Measurements from ENCODE around the gene GHITM.
"Not testable (repeated sequence)": the region's sequence is repeated elsewhere in the genome, so short reads cannot be mapped to it uniquely, and the experiment has no call there.

Gene GHITM

DNA sequence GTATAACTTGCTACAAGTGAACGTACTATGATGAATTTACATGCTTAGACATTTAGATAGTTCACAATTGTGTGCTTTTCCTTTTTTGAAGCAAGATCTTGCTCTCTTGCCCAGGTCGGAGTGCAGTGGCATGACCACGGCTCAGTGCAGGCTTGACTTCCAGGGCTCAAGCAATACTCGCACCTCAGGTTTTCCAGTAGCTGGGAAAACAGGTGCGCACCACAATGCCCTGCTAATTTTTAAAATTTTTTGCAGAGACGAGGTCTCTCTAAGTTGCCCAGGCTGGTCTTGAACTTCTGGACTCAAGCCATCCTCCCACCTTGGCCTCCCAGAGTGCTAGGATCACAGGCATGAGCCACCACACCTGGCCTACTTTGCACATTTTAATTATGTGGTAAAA, 36.1 kb downstream of the GHITM start:
- DNase-seq (ENCODE audit: low read depth in 1 of 2, low spot score in 1 of 2), result no peak

DNA sequence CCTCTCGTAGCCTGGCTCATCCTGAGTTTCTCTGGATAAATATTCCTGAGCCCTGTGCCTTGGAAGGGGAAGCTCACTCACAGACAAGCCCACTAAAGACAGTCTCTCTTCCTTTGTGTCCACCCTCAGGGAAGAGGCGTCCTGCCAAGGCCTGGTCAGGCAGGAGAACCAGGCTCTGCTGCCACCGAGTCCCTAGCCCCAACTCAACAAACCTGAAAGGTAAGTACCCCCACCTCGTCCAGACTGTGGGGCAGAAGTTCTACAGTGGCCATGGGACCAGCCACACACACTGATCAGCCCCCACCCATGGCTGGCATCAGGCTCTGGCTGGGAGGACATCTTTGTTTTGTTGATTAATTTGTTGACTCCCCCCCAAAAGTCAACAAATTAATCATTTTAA, 37.0 kb downstream of the GHITM start:
- DNase-seq (ENCODE audit: low read depth in 1 of 2, low spot score in 1 of 2), result no peak

DNA sequence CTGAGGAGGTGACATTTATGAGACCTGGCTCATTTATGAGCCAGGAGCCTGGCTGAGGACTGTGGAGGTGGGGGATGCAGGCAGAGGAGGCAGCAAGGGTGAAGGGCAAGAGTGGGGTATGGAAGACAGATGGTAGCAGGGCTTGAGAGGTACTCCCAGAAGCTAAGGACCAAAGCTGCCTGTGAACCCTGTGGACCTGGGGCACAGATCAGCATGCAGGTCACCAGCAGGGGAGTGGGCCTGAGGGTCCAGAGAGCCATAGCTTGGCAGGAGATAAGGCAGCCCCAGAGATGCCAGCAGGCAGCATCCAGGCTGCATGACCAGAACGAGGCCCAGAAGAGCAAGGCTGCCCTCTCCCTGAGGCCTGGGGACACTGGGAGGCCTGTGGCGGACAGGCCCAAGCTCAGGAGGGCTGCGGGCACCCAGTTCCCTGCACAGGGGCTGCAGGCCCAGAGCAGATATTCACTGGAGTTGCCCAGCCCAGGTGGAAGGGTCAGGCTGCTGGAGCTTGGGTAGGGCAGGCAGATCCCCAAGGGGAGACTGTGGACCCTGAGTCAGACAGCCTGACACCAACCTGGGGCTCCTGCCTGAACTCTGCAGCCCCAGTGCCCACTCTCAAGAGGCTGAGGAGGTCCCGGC, 37.6 kb downstream of the GHITM start:
- no peak for DNase-seq (ENCODE audit: low read depth in 1 of 2, low spot score in 1 of 2)

DNA sequence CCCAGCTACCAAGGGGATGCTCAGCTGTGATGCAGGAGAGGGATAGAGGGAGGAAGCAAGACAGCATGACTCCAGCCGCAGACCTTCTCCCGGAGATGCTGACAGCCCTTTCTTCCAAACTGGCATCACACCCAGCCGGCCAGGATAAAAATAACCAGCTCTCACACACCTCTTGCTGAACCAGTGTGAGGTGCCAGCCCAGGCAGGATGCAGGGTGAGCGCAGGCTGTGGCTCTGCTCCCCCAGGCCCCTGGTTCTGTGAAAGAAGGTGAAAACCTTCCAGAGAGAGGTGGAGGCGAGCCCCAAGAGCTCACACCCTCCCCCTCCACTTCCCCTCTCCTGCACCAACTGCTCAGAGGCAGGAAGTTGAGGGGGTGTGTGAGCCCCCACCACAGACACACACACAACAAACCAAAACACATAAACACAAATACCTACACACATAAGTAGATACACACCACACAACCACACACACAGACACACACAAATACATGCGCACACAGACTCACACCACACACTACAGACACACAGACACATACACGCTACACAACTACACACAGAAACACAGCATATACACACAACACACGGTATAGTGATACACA, 38.3 kb downstream of the GHITM start:
- DNase-seq (ENCODE audit: low read depth in 1 of 2, low spot score in 1 of 2), result no peak

DNA sequence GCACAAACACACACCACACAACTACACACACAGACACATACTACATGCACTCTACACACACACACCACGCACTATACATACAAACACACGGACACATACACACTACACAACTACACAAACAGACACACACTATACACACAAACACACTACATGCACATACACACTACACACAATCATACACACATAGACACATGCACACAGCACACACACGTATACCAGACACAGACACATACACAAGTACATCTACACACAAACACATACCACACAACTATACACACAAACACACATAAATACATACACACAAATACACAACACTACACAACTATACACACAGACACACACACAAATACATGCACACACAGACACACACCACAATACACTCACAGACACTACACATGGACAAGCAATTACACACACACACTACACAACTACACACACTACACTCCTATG, 38.9 kb downstream of the GHITM start:
- DNase-seq (ENCODE audit: low read depth in 1 of 2, low spot score in 1 of 2), result no peak

DNA sequence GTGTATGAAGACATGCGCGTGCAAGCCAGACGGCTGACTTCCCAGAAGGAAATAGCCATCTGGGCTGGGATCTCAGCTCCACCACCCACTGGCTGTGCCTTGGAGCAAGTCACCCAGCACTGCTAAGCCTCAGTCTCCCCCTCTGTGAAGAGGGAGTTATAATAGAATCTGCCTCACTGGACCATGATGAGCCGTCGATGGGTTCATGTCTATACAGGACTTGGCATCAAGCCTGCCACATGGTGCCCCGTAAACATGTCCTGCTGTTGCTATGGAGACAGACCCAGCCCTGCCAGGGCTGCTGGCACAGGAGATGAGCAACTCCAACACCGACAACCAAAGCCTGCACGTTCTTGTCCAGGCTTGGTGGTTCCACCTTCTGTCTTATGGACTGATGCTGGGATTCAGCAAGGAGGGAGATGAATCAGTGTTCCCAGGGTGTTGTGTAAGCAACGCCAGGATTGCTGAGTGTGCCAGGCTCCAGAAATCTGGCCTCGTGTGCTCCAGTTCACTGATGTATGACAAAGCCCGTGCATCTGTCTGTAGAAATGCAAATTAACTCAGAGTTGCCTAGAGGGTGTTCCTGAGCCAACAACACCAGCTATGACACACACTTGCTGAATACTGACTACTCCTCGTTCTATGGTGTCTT, 39.9 kb downstream of the GHITM start:
- DNase-seq (ENCODE audit: low read depth in 1 of 2, low spot score in 1 of 2), result no peak

DNA sequence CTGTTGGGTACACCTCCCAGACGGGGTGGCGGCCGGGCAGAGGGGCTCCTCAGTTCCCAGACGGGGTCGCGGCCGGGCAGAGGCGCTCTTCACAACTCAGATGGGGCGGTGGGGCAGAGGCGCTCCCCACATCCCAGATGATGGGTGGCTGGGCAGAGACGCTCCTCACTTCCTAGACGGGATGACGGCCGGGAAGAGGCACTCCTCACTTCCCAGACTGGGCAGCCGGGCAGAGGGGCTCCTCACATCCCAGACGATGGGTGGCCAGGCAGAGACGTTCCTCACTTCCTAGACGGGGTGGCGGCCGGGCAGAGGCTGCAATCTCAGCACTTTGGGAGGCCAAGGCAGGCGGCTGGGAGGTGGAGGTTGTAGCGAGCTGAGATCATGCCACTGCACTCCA, 41.1 kb downstream of the GHITM start:
- DNase-seq (ENCODE audit: low read depth in 1 of 2, low spot score in 1 of 2), result not testable (repeated sequence)

DNA sequence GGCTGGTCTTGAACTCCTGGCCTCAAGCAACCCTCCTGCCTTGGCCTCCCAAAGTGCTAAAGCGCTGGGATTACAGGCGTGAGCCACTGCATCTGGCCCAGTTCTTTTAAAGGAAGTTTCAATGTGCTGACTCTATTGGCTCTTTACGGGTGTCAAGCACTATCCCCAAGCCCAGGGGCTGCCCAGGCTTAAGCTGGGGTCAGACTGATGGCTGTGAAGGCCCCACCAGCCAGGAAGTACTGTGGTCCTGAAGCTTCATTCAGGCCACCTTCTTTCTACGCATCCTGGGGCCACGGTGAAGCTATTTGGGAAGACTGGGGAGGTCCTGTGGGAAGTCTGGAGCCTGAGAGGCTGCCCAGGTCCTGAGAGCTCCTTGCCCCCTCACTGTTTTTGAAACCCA, 42.3 kb downstream of the GHITM start:
- no peak for DNase-seq (ENCODE audit: low read depth in 1 of 2, low spot score in 1 of 2)

DNA sequence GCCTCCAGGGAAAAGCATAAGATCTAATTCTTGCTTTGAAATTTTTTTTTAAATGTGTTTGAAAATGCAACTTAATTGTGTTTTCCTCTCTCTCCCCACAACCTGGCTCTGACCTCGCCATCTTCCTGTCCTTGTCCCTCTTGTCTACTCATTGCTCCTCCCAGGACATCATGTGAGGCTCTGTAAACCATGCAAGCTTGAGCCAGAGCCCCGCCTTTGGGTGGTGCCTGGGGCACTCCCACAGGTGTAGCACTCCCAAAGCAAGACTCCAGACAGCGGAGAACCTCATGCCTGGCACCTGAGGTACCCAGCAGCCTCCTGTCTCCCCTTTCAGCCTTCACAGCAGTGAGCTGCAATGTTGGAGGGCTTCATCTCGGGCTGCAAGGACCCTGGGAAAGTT, 45.2 kb downstream of the GHITM start:
- no peak for DNase-seq (ENCODE audit: low read depth in 1 of 2, low spot score in 1 of 2)

DNA sequence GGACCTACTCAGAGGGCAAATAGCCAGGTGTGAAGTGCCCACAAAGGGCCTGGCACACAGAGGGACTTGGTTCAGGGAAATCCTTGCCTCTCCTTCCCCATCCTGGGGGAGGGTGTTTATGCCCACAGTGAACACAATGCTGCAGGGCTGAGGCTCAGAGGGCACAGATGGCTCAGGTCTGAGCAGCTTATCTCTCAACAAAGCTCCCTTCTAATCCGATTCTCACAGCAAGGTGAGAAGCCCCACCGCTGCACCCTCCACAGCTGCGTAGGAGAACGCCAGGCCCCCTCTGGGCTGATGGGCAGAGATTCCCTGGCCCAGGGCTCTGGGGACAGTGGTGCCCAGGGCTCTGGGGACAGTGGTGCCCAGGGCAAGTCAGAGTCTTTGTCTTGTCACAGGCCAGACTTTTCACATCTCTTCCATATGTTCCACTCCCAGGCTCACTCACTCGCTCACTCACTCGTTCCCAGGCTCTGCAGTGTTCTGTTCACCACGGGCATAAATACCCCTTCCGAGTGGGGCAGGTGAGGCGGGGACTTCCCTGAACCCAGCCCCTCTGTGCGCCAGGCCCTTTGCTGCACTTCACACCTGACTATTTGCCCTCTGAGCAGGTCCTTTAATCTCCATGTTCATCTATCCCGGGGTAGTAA, 46.3 kb downstream of the GHITM start:
- DNase-seq (ENCODE audit: low read depth in 1 of 2, low spot score in 1 of 2), result no peak

DNA sequence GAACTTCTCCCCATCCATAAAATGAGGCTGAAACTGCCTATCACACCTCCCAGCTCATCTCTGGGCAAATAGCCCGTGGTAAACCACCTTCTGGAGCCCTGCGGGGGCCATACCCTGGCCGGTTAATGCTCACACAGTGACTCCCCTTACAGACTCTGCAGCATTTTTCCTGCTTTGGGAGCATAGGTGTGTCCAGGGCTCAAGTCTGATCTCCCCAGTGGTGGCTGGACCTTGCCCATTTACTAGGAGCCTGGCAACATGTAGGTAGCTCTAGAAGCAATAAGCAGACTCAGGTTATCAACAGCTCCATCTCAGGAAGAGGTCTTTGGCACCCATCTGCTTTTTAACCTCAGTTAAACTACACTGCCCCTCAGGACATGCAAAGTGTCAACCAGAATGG, 49.5 kb downstream of the GHITM start:
- no peak for DNase-seq (ENCODE audit: low read depth in 1 of 2, low spot score in 1 of 2)

DNA sequence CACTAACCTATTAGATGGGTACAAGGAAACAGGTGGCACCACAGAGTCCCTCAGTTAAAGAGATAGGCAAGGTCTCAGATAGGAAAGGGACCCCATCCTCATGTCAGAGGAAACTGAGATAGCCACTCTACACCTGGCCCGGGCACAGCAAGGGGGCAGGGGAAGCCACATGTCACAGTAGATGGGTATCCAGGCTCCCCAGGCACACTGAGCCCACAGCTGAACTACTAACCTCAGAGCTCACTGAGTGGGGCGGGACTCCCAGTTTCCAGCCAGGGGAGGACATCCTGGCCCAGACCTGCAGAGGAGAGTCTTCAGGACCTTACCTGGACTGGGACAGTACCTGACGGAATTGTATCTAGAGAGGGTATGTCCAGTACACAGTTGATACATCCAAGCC, 51.3 kb downstream of the GHITM start:
- DNase-seq (ENCODE audit: low read depth in 1 of 2, low spot score in 1 of 2), result no peak

DNA sequence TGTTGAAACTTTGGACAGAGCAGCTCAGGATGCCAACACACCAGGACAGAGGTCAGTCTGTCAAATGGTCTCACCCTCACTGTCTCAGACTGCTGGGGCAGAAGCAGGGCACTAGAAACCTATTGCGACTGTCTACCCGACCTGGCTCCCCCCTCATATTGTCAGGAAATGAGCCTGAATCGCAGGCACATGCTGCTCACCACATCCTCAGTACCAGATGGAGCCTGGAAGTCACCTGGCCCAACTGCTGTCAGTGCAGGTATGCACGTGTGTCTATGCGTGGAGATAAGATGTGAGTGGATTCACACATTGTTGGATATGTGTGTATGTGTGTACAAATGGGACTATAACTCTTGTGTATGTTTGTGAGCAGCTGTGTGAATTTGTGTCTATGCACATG, 51.8 kb downstream of the GHITM start:
- no peak for DNase-seq (ENCODE audit: low read depth in 1 of 2, low spot score in 1 of 2)

DNA sequence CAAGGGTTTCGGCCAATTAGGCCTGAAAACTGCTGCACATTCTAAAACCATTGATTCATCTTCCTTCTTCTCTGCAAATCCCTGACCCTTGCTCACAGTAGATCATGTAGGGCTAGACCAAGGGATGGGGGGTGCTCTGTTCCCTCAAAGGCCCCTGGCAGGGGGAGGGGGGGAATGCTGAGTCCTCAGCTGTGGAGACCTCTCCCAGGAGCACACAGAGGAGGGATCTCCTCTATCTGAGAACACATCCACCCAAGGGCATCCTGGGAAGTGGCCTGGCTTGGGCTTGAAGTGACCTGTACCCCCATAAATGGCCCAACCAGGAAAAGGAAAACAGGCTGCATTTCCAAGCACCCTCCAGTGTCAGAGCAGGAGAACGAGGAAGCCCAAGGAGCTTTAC, 54.0 kb downstream of the GHITM start:
- no peak for DNase-seq (ENCODE audit: low read depth in 1 of 2, low spot score in 1 of 2)

DNA sequence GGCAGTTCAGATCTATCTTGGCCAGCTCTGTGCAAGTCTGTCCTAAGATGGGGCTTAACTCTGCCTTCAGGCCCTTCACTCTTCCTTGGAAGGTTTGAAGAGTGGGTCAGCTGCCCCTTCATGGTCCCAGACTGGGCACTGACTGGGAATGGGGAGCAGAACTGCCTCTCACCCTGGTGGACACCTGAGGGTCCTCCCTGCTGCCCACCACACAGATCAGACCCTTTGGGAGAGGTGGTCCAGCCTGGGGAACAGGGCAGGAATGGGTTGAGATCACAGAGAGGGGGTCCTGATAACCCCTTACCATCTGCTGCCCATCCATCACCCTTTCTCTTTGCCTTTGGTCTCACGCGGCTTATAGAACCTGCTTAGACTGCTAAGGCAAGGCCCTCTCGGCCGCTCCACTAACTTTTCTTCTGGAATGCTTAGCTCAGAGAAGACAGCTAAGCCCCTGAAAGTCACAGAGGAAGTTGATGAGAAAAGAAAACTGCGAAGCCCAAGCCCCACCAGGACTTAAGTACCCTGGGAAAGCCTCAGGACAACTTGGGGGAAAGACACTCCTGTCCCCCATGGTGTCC, 54.6 kb downstream of the GHITM start:
- DNase-seq (ENCODE audit: low read depth in 1 of 2, low spot score in 1 of 2), result no peak

DNA sequence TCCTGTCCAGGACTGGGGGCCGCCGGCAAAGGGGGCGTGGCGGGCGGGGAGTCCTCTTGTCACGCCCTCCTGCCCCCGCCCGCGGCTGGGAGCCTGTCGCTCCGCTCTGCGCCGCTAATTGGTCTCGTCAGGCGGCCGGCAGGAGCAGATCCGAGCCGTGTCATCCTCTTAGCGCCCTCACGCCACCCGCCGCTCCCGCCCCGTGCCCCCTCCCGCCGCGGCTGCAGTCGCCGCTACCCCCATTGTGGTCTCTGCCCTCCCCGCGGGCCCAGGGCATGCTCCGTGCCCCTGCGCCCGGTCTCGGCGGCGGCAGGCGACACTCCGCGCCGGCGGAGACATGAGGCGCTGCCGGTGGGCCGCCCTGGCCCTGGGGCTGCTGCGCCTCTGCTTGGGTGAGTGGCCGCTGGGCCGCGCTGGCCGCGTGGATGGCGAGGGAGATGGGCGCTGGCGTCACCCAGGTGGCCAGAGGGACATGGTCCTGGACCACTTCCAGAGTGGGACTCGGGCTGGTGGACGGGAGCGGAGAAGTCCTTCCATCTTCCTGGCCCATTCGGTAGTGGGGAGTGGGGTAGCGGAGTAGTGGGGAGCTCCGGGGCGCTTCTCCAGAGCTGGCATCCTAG, 55.2 kb downstream of the GHITM start, which contains the start of gene CDHR1:
TSS of gene CDHR1 (plus strand) at position 114 of the 620 bp plus-strand sequence. CDS start at position 338, 224 bp downstream.
- no peak for DNase-seq (ENCODE audit: low read depth in 1 of 2, low spot score in 1 of 2)

DNA sequence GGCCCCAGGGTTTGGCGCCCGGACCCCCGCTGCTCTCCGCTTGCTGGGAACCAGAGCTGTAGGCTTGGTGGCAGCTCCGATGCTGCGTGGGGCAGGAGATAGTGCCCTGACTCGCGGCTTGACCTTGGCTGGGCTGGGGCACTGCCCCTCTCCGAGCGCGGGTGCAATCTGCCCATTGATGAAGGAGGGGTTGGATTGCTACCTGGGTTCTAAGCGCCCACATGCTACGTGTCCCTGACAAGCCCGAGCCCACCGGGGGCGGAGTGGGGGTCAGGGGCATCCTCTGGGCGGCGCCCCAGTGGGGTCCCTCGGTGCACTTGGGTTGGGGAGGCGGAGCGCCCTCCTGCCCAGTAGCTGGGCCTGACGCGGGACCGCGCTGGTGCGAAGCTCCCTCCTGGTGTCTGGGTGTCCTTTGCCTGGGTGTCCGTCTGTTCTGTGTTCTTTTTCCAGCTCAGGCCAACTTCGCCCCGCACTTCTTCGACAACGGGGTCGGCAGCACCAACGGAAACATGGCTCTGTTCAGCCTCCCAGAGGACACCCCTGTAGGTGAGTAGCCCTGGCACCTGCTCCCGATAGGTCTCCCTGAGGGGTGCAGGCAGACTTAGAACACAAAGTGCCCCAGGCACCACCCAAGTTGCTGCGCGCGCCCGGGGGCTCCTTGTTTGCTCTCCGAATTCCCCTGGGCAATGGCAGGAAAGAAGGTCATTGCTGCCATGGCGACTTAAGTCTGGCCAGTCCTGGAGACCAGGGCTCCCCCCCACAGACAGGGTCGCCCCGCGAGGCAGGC, 55.9 kb downstream of the GHITM start:
- no peak for DNase-seq (ENCODE audit: low read depth in 1 of 2, low spot score in 1 of 2)

DNA sequence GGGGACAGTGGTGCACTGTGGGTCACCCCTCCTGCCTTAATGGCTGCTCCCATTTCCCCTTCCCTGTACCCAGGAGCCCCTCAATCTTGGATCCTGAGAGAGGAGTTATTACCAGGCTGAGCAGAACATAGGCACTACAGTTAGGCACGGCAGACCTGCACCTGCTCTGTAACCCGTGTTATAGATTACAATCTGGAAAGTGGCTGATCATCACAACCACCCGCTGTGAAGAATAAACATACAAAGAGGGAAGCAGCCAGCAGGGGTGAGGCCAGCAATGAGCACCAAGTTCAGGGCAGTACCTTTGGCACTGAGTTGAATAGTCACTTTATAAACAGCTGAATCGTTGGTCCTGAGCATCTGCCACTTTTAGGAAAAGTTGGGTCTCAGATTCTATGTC, 56.8 kb downstream of the GHITM start:
- no peak for DNase-seq (ENCODE audit: low read depth in 1 of 2, low spot score in 1 of 2)

DNA sequence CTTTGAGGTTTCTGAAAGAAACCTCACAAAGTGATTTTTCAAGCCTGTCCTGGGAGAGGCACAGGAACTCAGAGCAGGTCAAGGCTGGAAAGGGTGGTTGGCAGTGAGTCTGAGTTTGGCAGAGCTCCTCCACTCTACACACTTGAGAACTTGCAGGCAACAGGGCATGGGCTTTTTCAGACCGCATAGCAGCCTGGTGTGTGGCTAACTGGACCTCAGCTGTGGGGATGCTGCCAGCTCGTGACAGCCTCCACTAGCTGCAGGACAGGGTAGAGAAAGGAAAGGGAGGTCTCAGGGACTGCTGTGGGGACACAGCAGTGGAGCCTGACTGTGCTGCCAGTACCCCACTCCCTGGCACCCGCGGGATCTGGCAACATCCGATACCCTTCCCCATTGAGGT, 57.6 kb downstream of the GHITM start:
- DNase-seq (ENCODE audit: low read depth in 1 of 2, low spot score in 1 of 2), result no peak

DNA sequence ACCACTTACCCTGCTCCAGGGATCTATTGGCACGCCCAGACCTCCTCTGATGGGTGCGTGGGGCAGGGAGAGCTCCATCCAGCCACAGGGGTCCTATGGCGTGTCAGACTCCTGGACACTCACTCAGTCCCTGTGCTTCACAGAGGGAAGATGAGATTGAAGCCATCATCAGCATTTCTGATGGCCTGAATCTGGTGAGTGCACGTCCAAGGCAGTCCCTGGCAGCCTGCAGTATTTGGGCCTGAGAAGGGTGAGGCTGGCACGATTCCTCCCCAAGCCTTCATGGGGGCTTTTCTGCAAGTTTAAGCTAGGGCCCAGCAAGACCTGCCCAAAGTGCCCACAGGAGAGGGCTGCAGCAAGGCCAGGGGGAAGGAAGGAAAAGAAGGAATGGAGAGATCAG, 58.3 kb downstream of the GHITM start:
- DNase-seq (ENCODE audit: low read depth in 1 of 2, low spot score in 1 of 2), result no peak

Data from activated T-helper 1 cell treated with anti-CD3 and anti-CD28 coated beads, Interleukin-2, amount 50 U/mL, for 16 hours (primary cell).